Epithelial cell of esophagus (primary cell): ENCODE measurements around the gene HRNR.

Source experiments
- DNase-seq: peaks from one replicate; pipeline ENCODE4 v3.0.0; 2010; ENCODE audit warnings: low read depth
- H3K4me3 ChIP-seq: 2 replicates; pipeline ENCODE4 v1.5.1; 2011; ENCODE audit warnings: mild to moderate bottlenecking, low read length, control low read depth
- CTCF ChIP-seq: IDR thresholded peaks from 2 replicates; pipeline ENCODE4 v1.5.1; 2011; ENCODE audit warnings: low read depth, mild to moderate bottlenecking, low read length, control low read depth, inconsistent platforms; ENCODE audit not compliant: insufficient read depth; ENCODE audit errors: missing control alignments

The HRNR gene

GRCh38 chr1:152164517-152165136 is 59.4 kb downstream of the HRNR start:
- DNase-seq: peak; percentile 91
- H3K4me3 ChIP-seq: no peak overlapping the region
- no peak for TF ChIP-seq CTCF

GRCh38 chr1:152162792-152163463 is 61.1 kb downstream of the HRNR start:
- peak; percentile 7 for TF ChIP-seq CTCF
- no peak overlapping the region for H3K4me3 ChIP-seq
- peak; percentile 93 for DNase-seq
